ENCODE measurements around the gene AZU1.
"Not testable (repeated sequence)": the region's sequence is repeated elsewhere in the genome, so short reads cannot be mapped to it uniquely, and the experiment has no call there.

AZU1 gene

DNA sequence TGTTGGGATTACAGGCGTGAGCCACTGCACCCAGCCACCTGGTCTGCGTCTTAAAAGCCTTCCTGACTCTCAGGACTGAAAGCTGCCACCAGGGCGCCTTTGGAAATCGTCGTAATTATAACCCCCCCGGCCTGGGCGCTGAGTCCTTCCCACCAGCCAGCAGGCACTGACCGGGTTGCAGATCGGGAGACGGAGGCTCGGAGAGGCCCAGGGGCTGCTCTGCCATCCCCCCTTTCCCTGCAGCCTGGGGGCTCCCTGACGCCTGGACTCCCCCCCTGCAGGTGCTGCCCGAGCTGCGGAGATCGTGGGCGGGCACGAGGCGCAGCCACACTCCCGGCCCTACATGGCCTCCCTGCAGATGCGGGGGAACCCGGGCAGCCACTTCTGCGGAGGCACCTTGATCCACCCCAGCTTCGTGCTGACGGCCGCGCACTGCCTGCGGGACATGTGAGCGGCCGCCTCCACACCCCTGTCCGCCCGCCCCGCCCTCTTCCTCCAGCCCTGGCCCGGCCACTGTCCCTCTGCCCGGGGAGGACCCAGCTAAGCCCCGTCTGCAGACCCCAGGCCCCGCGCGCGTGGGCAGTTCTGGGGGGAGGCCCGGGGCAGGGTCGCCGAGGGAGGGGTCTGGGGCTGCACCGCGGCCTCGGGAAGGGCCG lies 15.7 kb downstream of the AZU1 start:
- DNase-seq (ENCODE audit: low spot score in 2 of 2) = peak in 1 of 2 experiments; percentile 67
- H3K4me3 ChIP-seq = no peak overlapping the region; the same call in 1 of the 2 replicates
- in situ Hi-C loops (cut with MboI; ENCODE audit: low sequenced_read_pairs) = no loop called here
- no peaks in the 10 kb centered on the region for H3K9me3 ChIP-seq
- H3K36me3 ChIP-seq (replicated peaks) = no peaks in the 10 kb centered on the region
- peaks cover 12% of the 10 kb centered on the region for H3K27me3 ChIP-seq (ENCODE audit: low read depth)
- H3K4me1 ChIP-seq = peaks cover 11% of the 10 kb centered on the region

DNA sequence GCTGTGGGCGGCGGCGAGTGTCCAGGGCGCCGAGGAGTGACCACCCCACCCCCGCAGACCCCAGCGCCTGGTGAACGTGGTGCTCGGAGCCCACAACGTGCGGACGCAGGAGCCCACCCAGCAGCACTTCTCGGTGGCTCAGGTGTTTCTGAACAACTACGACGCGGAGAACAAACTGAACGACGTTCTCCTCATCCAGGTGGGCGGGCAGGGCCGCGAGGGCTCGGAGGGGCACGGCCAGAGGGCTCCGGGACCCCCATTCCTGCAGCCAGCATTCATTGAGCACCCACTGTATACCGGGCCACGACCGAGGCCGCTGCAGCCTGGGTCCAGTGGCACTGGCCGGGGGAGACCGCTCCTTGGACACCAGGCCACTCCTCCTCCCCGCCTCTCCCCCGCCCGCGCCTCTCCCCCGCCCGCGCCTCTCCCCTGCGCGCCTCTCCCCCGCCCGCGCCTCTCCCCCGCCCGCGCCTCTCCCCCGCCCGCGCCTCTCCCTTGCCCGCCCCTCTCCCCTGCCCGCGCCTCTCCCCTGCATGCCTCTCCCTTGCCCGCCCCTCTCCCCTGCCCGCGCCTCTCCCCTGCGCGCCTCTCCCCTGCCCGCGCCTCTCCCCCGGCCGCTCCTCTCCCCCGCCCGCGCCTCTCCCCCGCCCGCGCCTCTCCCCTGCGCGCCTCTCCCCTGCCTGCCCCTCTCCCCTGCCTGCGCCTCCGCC lies 16.4 kb downstream of the AZU1 start:
- Histone ChIP-seq H3K4me3 (peak overlapping the region; percentile 15; the same call in 1 of the 2 replicates), H3K4me1 (peaks cover 11% of the 10 kb centered on the region), H3K27me3 (ENCODE audit: low read depth) (peaks cover 12% of the 10 kb centered on the region), H3K9me3 (no peaks in the 10 kb centered on the region), H3K36me3 (replicated peaks) (no peaks in the 10 kb centered on the region)
- peak in 1 of 2 experiments; percentile 53 for DNase-seq (ENCODE audit: low spot score in 2 of 2)
- in situ Hi-C loops (cut with MboI; ENCODE audit: low sequenced_read_pairs) = no loop called here

- Histone ChIP-seq H3K4me1 (peaks cover 11% of the 10 kb centered on the region), H3K9me3 (no peaks in the 10 kb centered on the region), H3K27me3 (ENCODE audit: low read depth) (peaks cover 12% of the 10 kb centered on the region), H3K36me3 (replicated peaks) (no peaks in the 10 kb centered on the region), H3K4me3 (0 out of 2 replicates have a peak overlapping the region, but pooled peaks have one; percentile 4)
- in situ Hi-C loops (cut with MboI; ENCODE audit: low sequenced_read_pairs) = no loop called here
- peak in 1 of 2 experiments; percentile 50 for DNase-seq (ENCODE audit: low spot score in 2 of 2)
These were observed 16.9 kb downstream of the AZU1 start for GRCh38 chr19:844546-844971.

GRCh38 chr19:845707-846521 lies 18.3 kb downstream of the AZU1 start:
- no peaks in the 10 kb centered on the region for H3K36me3 ChIP-seq (replicated peaks)

DNA sequence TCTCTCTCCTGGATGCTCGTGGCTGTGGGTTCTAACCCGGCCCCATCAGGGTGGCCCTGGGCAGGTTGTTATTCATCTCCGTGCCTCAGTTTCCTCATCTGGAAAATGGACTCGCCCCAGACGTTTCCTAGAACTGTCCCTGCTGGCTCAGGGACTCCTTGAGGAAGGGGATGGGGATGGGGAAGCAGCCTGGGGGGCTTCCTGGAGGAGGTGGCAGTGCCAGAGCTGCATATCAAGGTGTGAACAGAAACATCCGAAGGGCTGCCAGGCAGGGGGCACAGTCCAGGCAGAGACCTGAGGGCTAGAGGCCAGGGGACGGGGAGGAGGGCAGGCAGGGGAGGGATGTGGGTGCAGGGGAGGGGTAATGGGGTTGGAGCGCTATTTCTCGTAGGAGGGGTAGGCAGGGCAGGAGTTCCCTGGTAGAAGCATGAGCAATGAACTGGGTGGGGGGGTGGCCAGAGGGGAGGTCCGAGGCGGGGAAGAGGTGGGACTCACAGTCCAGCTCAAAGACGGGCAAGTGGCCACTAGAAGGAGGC lies 20.8 kb downstream of the AZU1 start:
- Histone ChIP-seq H3K4me1 (peaks cover 11% of the 10 kb centered on the region), H3K27me3 (ENCODE audit: low read depth) (peaks cover 5% of the 10 kb centered on the region), H3K9me3 (no peaks in the 10 kb centered on the region), H3K36me3 (replicated peaks) (no peaks in the 10 kb centered on the region), H3K4me3 (no peak overlapping the region)
- in situ Hi-C loops (cut with MboI; ENCODE audit: low sequenced_read_pairs) = no loop called here
- no peak for DNase-seq (ENCODE audit: low spot score in 2 of 2)

More at GRCh38 chr19:845707-846521, 18.3 kb downstream of the AZU1 start:
- no peak overlapping the region for H3K4me3 ChIP-seq
- no peaks in the 10 kb centered on the region for H3K9me3 ChIP-seq
- in situ Hi-C loops (cut with MboI; ENCODE audit: low sequenced_read_pairs) = no loop called here
- H3K27me3 ChIP-seq (ENCODE audit: low read depth) = peaks cover 12% of the 10 kb centered on the region
- no peak for DNase-seq (ENCODE audit: low spot score in 2 of 2)
- peaks cover 16% of the 10 kb centered on the region for H3K4me1 ChIP-seq

- H3K36me3 ChIP-seq (replicated peaks); H3K4me3 ChIP-seq; H3K27me3 ChIP-seq (ENCODE audit: low read depth); DNase-seq (ENCODE audit: low spot score in 2 of 2); H3K9me3 ChIP-seq; in situ Hi-C loops (cut with MboI; ENCODE audit: low sequenced_read_pairs); H3K4me1 ChIP-seq: not testable (repeated sequence)
These were observed 21.6 kb downstream of the AZU1 start for GRCh38 chr19:849195-849594.

GRCh38 chr19:850221-850978 lies 22.8 kb downstream of the AZU1 start:
- in situ Hi-C loops (cut with MboI; ENCODE audit: low sequenced_read_pairs) = no loop called here
- Histone ChIP-seq H3K27me3 (ENCODE audit: low read depth) (no peaks in the 10 kb centered on the region), H3K36me3 (replicated peaks) (no peaks in the 10 kb centered on the region), H3K9me3 (no peaks in the 10 kb centered on the region), H3K4me1 (peaks cover 4% of the 10 kb centered on the region; the same call in 1 of the 2 replicates), H3K4me3 (no peak overlapping the region)
- peak in 1 of 2 experiments; percentile 59 for DNase-seq (ENCODE audit: low spot score in 2 of 2)

DNA sequence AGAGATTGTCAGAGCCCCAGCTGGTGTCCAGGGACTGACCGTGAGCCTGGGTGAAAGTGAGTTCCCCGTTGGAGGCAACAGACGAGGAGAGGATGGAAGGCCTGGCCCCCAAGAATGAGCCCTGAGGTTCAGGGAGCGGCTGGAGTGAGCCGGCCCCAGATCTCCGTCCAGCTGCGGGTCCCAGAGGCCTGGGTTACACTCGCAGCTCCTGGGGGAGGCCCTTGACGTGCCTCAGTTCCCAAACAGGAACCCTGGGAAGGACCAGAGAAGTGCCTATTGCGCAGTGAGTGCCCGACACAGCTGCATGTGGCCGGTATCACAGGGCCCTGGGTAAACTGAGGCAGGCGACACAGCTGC lies 23.3 kb downstream of the AZU1 start:
- in situ Hi-C loops (cut with MboI; ENCODE audit: low sequenced_read_pairs) = no loop called here
- Histone ChIP-seq H3K4me1 (peaks cover 4% of the 10 kb centered on the region; the same call in 1 of the 2 replicates), H3K4me3 (no peak overlapping the region), H3K27me3 (ENCODE audit: low read depth) (no peaks in the 10 kb centered on the region), H3K9me3 (no peaks in the 10 kb centered on the region), H3K36me3 (replicated peaks) (no peaks in the 10 kb centered on the region)
- DNase-seq (ENCODE audit: low spot score in 2 of 2) = no peak

- H3K9me3 ChIP-seq = no peaks in the 10 kb centered on the region
- no peaks in the 10 kb centered on the region for H3K36me3 ChIP-seq (replicated peaks)
- H3K4me3 ChIP-seq = no peak within 1 kb of the TSS
- in situ Hi-C loops (cut with MboI; ENCODE audit: low sequenced_read_pairs) = no loop called here
- peaks cover 4% of the 10 kb centered on the region; the same call in 1 of the 2 replicates for H3K4me1 ChIP-seq
- no peak for DNase-seq (ENCODE audit: low spot score in 2 of 2)
- H3K27me3 ChIP-seq (ENCODE audit: low read depth) = no peaks in the 10 kb centered on the region
These were observed 24.7 kb downstream of the AZU1 start, which contains the start of gene ELANE for GRCh38 chr19:852136-853013. Gene ELANE, plus strand, starts transcription at chr19:852303. Its CDS starts 26 bp downstream, at chr19:852329.

DNA sequence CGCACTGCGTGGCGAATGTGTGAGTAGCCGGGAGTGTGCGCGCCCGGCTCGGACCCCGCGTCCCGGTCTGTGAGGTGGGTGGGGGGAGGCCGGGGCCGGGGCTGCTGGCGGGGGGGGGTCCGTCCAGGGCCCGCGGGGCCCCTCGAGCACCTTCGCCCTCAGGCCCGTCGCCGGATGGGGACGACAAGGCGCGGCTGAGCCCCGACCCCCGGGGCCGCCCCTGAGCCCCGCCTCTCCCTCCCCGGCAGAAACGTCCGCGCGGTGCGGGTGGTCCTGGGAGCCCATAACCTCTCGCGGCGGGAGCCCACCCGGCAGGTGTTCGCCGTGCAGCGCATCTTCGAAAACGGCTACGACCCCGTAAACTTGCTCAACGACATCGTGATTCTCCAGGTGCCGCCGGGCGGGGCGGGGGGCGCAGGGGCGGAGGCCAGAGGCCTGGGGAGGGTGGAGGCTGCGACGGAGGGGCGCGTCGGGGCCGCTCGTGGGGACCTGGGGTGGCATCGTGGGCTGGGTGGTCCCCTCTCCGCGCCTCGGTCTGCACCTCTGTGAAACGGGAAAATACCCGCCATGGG lies 25.5 kb downstream of the AZU1 start:
- no peak overlapping the region for H3K4me3 ChIP-seq
- peaks cover 4% of the 10 kb centered on the region; the same call in 1 of the 2 replicates for H3K4me1 ChIP-seq
- no peaks in the 10 kb centered on the region for H3K27me3 ChIP-seq (ENCODE audit: low read depth)
- no peaks in the 10 kb centered on the region for H3K36me3 ChIP-seq (replicated peaks)
- H3K9me3 ChIP-seq = no peaks in the 10 kb centered on the region
- no peak for DNase-seq (ENCODE audit: low spot score in 2 of 2)
- in situ Hi-C loops (cut with MboI; ENCODE audit: low sequenced_read_pairs) = no loop called here

GRCh38 chr19:853614-854220 lies 26.1 kb downstream of the AZU1 start:
- H3K36me3 ChIP-seq (replicated peaks); H3K27me3 ChIP-seq (ENCODE audit: low read depth); H3K9me3 ChIP-seq; H3K4me1 ChIP-seq; H3K4me3 ChIP-seq; in situ Hi-C loops (cut with MboI; ENCODE audit: low sequenced_read_pairs); DNase-seq (ENCODE audit: low spot score in 2 of 2): not testable (repeated sequence)

DNA sequence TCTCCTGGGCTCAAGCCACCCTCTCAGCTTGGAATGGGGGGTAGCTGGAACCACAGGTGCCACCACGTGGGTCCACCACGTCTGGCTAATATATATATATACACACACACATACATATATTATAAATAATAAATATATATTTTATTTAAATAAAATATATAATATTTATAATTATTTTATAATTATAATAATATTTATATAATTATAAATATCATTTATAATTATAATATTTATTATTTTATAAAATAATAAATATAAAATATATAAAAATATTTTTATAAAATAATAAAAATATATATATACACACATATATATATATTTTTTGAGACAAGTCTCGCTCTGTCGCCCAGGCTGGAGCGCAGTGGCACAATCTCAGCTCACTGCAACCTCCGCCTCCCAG lies 26.9 kb downstream of the AZU1 start:
- peaks cover 8% of the 10 kb centered on the region for H3K4me1 ChIP-seq
- no peak for DNase-seq (ENCODE audit: low spot score in 2 of 2)
- H3K4me3 ChIP-seq = no peak overlapping the region
- H3K36me3 ChIP-seq (replicated peaks) = no peaks in the 10 kb centered on the region
- H3K27me3 ChIP-seq (ENCODE audit: low read depth) = no peaks in the 10 kb centered on the region
- H3K9me3 ChIP-seq = no peaks in the 10 kb centered on the region
- in situ Hi-C loops (cut with MboI; ENCODE audit: low sequenced_read_pairs) = no loop called here
